Measurements from ENCODE around the gene LRRC36. TPM values are rescaled to one million over a fixed set of nuclear protein-coding genes. Genes with fewer than 3 reads are reported as not detected.

LRRC36 gene
- total RNA-seq, 1 donor from 2014 or later, result 0.20 TPM

DNA sequence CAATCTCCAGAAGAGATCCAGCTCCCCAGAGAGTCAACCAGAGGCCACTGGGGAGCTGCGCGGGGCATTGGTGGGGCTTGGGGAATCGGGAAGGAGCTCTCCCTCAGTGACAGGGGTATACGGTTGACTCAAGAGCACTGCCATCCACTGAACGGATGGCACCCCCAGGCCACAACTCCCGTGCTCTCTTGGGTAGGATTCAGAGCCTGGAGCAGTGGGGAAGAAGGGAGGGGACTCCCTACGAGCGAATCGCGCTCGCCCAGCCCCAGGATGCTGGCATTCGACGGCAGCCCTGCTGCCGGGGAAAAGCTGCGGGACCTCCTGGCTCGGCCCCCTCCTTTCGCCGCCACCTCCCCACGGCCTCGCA is 67.2 kb downstream of the LRRC36 start:
- Mint-ChIP-seq H3K27me3 (ENCODE audit: low read depth) (peaks cover 2% of the 10 kb centered on the region), H3K27ac (ENCODE audit: unreplicated experiment) (no peak overlapping the region), H3K4me3 (ENCODE audit: unreplicated experiment) (peak overlapping the region; percentile 54), H3K36me3 (ENCODE audit: low read depth) (peaks cover 1% of the 10 kb centered on the region), H3K4me1 (ENCODE audit: low read depth) (peaks cover 18% of the 10 kb centered on the region), H3K9me3 (ENCODE audit: low read depth) (no peaks in the 10 kb centered on the region)
- TF ChIP-seq, protein P1, sequence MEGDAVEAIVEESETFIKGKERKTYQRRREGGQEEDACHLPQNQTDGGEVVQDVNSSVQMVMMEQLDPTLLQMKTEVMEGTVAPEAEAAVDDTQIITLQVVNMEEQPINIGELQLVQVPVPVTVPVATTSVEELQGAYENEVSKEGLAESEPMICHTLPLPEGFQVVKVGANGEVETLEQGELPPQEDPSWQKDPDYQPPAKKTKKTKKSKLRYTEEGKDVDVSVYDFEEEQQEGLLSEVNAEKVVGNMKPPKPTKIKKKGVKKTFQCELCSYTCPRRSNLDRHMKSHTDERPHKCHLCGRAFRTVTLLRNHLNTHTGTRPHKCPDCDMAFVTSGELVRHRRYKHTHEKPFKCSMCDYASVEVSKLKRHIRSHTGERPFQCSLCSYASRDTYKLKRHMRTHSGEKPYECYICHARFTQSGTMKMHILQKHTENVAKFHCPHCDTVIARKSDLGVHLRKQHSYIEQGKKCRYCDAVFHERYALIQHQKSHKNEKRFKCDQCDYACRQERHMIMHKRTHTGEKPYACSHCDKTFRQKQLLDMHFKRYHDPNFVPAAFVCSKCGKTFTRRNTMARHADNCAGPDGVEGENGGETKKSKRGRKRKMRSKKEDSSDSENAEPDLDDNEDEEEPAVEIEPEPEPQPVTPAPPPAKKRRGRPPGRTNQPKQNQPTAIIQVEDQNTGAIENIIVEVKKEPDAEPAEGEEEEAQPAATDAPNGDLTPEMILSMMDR (IDR thresholded peaks at IDR 0.05), result no peak
- DNase-seq (ENCODE audit: low spot score), result no peak

DNA sequence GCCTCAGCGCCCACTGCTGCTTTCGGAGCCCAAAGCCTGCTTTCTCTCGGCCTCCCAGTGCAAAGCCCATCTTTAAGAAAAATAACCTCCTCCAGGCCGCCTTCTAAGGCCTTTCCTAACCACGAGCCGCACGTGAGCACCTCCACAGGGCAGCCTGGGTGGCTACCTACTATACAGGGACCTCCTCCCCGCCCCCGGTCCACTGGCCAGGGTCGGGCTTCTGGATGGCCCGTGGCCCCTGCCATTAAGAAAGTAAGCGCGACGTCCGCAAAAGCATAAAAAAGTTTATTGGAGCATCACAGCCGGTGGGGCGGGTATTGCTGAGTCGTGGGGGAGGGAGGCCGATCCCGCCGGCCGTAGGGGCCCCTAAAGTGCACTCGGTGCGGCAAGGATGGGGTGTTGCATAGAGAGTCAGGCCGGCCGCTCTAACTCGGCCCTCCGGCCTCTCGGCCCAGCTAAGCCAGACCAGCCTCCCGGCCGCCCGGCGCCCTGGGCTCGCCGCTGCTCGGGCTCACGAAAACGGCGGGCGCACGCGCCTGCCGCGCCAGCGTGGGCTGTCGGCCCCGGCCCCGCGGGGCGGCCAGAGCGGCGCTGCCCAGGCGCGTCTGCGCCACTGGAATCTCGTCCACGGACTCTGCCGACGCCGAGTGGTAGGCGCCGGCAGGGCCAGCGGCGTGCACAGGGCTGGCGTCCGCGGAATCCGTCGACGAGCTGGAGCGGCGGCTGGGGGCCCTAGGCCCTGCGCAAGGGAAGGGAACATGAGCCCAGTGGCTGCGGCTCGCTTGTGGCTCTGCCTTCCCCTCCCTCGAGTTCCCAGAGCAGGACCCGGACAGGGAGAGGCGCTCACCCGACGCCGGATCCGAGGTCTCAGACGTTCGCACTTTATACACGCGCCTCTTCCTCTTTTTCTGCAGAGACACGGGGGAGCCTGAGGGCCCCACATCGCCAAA is 67.8 kb downstream of the LRRC36 start:
- Mint-ChIP-seq H3K27ac (ENCODE audit: unreplicated experiment) (no peak overlapping the region), H3K36me3 (ENCODE audit: low read depth) (peaks cover 1% of the 10 kb centered on the region), H3K4me1 (ENCODE audit: low read depth) (peaks cover 18% of the 10 kb centered on the region), H3K4me3 (ENCODE audit: unreplicated experiment) (peak overlapping the region; percentile 42), H3K27me3 (ENCODE audit: low read depth) (peaks cover 2% of the 10 kb centered on the region), H3K9me3 (ENCODE audit: low read depth) (no peaks in the 10 kb centered on the region)
- TF ChIP-seq, protein P1 (IDR thresholded peaks at IDR 0.05), result no peak
- DNase-seq (ENCODE audit: low spot score), result no peak

DNA sequence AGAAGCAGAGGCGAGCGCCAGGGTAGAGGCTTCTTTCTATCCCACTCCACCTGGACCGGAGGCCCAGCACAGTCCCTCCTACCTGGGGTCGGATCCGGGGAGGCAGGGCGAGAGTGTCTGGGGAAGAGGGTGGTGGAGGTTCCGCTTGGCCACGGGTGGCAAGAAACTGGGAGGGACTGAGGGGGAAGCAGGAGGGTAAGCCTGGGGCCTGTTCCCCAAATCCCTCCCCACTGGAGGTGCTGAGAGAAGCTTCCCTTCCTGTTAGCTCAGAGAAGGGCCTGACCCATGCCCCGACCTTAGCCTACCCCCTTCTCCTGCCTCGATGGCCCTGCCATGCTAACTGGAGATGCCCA is 68.5 kb downstream of the LRRC36 start:
- peaks cover 2% of the 10 kb centered on the region for H3K27me3 Mint-ChIP-seq (ENCODE audit: low read depth)
- DNase-seq (ENCODE audit: low spot score), result no peak
- peaks cover 21% of the 10 kb centered on the region for H3K4me1 Mint-ChIP-seq (ENCODE audit: low read depth)

DNA sequence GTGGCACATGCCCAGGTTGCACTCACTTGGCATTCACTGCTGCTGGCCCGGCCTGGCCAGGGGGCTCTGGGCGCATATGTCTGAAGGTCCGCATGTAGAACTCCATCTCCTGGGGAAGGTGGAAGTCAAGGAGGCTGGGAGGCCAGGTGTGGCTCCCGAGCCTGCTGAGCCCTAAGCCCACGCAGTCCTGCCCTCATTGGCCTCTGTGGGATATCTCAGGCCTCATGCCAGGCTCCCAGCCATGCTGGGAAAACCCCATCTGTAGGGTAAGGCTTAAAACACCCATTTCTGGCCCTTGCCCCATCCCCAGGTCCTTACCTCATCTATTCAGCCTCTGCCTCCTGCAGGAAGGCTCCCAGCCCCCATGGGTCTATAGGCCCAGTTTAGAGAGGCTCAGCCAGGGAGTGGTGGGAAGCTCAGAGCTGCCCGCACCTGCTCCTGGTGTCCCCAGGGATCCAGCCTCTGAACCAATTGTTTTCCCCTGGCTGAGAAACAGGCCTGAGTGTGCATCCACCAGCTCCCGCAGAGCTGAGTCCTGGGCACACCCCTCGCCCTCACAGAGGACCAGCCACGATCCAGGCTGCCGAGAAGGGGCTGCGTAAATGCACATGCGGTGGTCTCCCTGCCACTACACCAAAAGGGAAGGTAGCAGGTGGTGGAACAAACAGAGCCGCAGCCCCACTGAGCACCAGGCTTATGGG is 69.0 kb downstream of the LRRC36 start:
- DNase-seq (ENCODE audit: low spot score), result no peak
- no peak overlapping the region for H3K4me3 Mint-ChIP-seq (ENCODE audit: unreplicated experiment)
- peaks cover 2% of the 10 kb centered on the region for H3K27me3 Mint-ChIP-seq (ENCODE audit: low read depth)
- H3K36me3 Mint-ChIP-seq (ENCODE audit: low read depth), result no peaks in the 10 kb centered on the region
- TF ChIP-seq, protein P1 (IDR thresholded peaks at IDR 0.05), result no peak
- peaks cover 21% of the 10 kb centered on the region for H3K4me1 Mint-ChIP-seq (ENCODE audit: low read depth)
- H3K9me3 Mint-ChIP-seq (ENCODE audit: low read depth), result no peaks in the 10 kb centered on the region
- no peak overlapping the region for H3K27ac Mint-ChIP-seq (ENCODE audit: unreplicated experiment)

More for the DNA sequence above, 68.5 kb downstream of the LRRC36 start:
- no peaks in the 10 kb centered on the region for H3K9me3 Mint-ChIP-seq (ENCODE audit: low read depth)
- no peaks in the 10 kb centered on the region for H3K36me3 Mint-ChIP-seq (ENCODE audit: low read depth)
- no peak overlapping the region for H3K27ac Mint-ChIP-seq (ENCODE audit: unreplicated experiment)
- TF ChIP-seq, protein P1 (IDR thresholded peaks at IDR 0.05), result no peak
- no peak overlapping the region for H3K4me3 Mint-ChIP-seq (ENCODE audit: unreplicated experiment)
